CD4-positive, alpha-beta T cell treated with Interleukin-10 for 1 hour (primary cell): ENCODE results near the gene GALNT18.

ENCODE experiments used
- DNase-seq: peaks from one replicate; pipeline ENCODE4 v3.0.0-alpha.2; 2020

Gene GALNT18

DNA sequence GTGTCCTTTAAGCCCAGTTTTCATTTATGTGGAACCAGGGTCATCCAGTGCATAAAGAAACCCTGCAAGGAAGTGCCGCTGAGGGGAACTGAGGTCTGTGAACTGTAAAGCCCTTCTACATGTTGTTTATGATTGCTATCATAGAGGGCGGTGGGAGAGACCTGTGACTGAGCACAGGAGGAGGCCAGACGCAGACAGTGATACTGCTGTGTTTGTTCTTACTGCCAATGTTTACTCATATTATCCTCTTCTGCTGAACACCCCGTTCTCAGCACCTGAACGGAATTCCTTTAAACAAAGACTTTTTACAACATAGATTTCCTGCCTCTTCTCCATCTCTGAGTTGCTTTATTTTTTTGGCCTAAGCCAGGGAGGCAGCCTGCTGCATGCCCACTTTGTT, 967 bp upstream of the GALNT18 start:
- DNase-seq: no peak

DNA sequence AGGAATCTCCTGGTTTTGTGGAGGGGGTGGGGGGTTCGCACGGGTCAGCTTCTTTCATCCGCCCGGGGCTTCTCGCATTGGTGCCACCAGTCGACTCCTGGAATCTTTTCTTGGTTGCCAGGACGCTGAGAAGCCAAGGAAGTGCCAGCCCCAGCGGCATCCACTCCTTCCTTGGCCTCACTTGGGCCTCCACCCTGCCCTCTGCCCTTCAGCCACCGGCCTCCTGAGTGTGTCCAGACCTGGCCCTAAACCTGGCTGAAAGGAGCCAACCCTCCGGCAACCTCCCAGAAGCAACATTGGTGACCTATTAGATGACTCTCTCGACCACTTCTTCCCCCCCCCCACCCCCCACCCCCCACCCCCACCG, 518 bp upstream of the GALNT18 start:
- DNase-seq: no peak

DNA sequence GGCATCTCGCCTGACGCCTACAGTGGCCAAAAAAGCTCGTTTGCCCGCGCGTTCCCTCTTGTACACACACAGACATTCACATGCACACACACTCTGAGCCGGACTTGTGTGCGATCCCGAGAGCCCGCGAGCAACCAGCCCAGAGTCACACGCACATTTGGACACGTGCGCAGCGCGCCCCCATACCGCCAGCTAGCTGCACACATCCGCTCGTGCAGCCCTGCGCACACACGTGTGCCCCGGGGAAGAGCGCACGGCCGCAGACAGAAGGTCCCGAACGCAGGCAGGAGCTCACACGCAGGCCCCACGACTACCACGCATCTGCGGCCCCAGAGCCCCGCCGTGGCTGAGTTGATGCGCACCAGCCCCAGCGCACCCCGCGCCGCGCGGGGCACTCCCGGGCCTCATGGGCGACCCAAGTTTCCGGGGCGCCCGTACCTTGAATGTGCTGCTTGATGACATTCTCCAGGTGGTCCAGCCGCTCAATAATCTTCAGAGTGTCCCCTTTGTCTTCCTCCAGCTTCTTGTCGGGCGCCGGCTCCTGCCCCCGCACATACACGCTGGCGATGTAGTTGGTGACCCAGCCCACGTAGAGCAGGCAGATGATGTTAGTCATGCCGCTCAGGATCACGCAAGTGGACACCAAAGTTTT, 758 bp downstream of the GALNT18 start:
- peak; percentile 10 for DNase-seq

DNA sequence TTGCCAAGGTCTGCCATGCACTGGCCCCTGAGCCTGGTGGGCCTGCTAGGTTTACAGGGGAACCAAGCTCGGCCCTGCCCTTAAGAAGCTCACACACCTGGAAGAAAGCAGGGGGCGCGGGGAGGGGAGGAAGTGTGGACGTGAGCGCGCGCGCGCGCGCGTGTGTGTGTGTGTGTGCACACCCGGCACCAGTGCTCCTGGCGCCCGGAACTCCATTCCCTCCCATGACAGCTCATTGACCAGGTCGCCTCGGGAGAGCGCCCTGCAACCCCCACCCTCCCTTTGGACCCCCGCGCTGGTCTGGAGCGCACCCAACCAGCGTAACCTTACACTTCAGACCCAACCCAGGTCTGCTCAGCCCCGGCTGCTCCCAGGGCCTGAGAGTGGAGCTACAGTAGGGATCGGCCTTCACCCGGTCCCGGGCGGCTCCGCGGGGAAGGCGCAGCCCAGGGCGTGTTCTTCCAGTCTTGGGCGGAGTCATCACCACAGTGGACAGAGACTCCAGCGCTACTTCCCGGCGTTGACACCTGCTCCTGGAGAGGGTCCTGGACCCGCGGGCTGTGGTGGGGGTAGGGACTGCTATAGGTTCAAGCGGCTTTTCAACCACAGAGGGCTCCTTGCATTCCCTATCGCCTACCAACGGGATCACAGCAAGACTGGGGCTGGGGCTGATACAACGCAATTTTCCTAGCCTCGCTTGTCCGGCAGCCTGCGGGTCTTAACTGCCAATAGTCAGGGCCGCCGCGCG, 1.5 kb downstream of the GALNT18 start:
- no peak for DNase-seq

DNA sequence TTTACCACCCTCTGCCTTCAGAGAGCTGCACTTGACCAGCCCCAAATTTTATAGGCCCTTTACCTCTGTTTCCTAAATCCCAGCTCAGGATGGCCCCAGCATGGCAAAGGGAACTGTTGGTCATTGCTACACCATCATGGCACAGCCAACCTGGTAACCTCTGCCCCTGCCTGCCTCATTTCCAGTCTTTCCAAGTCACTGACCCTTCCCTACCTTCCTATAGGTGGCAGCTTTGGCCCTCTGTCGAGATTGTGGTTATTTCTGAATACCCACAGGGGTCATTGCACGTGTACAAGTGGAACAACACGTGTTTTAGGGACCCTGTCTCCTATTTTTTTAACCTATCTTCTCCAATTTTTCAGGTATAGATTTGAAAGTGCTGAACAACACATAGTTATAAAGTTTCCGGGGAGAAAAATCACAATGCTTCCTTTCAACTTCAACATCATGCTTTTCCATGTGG, 2.8 kb downstream of the GALNT18 start:
- DNase-seq: no peak

DNA sequence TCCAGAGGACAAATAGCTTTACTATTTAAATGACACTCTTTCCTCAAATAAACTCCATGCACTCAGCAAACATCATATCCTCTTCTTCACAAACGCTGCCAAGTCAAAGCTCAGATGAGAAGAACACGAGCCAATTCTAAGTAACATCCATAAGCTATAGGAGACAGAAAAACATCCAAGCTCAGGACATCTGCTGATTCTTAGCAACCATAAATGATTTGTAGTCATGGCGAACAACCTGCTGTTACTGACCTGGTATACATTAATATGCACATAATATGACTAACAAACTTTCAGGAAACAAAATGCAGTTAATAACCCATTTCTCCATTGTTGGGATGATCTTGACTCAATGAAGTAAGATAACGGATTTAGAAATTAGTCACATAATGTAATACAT, 6.7 kb downstream of the GALNT18 start:
- no peak for DNase-seq

DNA sequence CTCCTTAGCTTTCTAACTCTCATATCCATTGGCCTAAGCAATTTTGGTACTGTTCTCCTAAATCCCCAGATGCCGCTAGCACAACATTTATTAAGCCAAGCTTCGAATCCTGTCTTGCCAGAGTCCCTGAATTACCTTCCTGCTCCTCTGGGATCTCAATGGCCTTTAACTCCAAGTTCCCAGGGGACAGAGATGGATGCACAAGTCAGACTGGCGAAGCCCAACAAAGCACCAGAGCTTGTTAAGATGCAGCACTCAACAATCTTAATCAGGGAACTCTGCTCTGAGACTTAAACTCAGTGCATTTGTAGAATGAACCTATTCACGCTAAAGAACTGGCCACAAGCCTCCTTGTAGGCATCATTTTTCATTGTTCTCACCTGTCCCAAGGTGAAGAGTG, 9.4 kb downstream of the GALNT18 start:
- DNase-seq: no peak

DNA sequence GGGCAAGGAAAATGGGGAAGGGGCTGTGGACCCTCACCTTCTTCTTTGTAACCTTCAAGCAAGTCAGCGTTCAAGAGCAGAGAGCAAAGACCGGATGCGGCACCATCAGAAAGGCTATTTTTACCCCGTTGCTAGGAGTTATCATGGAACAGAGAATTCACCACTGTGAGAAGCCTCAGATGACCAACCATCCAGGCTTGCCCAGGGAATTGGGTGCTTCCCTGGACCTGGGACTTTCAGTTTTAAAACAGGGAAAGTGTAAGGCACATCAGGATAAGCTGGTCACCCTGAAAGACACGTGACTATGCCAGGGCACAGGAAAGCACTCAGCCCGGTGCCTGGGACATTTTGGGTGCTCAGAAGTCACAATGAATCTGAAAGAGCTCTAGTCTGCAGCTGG, 10.4 kb downstream of the GALNT18 start:
- DNase-seq: no peak

DNA sequence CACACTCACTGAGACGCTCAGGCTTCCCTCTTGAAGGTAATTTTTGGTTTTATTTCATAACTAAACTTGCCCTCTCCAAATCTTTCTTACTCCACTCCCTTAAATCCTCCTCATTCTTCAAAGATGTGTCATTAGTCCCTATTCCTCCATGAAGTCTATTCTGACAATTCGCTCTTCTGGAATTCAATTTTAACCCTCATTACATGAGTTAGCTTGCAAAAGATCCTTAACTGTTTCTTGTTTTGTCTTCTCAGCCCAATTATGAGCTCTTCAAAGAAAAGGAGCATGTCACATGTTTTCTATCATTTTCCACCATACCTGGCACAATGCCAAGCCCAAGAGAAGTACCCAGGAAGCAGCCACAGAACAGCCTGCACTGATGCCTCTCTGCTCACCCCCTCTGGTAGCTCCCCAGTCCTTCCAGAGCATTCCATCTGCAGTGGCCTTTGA, 13.0 kb downstream of the GALNT18 start:
- no peak for DNase-seq

DNA sequence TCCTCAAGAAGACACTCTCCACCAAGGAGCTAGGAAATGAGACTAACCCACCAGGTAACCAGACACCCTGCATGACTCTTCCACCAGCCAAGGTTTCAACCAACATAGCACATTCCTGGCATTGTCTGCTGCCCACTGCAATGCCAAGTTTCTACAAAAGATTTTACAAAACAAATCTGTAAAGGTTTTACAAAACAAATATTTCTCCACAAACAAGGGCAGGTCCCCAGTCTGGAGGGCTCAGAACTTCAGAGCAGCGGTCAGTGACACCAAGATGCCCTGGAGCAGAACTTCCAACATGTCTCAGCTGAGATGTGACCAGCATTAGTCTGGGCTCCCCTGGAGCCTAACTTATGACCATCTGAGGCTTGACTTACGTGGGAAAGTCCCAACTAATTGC, 14.0 kb downstream of the GALNT18 start:
- DNase-seq: no peak

DNA sequence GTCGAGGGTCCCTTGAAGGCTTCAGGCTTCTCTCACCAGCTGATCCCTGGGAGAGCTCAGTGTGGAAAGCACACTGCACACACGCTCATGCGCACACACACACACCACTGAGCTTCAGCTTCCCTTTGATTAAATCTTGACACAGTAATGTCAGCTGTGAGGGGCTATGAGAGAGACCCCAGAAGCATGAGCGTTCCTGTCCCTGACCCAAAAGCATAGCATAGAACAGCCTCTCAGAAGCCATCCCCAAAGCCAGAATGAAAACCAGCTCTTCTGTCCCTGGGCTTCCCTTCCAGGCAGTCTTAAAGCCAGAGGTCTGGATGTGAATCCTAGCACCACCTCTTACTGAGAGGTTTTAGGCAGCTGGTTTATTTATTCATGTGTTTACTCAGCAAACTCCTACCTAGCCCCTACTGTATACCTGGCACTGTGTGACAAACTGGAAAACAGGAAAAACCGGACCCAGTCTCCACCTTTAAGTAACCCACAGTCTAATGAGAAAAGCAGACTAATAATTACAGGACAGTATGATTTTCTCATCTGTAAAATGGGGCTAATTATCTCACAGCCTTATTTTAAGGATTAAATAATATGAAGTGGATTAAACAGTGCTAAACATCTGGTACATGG, 15.9 kb downstream of the GALNT18 start:
- no peak for DNase-seq

DNA sequence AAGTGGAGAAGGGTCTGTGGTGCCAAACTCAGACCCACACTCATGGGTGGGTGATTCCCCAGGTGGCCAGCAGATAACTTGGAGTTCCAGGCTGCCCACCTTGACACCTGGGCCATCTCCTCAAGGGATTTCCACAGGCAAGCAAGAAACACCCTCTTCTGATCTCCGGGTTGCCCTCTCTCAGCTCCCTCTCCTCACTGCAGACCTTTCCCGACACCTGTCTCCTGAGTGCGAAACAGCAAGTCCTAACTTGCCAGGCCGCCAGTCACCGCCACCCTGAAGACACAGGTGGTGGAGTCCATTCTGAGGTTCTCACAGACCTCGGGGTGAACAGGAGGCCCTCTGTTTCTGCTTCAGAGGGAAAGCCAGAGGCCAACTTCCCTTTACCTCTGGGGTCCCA, 16.6 kb downstream of the GALNT18 start:
- DNase-seq: no peak

DNA sequence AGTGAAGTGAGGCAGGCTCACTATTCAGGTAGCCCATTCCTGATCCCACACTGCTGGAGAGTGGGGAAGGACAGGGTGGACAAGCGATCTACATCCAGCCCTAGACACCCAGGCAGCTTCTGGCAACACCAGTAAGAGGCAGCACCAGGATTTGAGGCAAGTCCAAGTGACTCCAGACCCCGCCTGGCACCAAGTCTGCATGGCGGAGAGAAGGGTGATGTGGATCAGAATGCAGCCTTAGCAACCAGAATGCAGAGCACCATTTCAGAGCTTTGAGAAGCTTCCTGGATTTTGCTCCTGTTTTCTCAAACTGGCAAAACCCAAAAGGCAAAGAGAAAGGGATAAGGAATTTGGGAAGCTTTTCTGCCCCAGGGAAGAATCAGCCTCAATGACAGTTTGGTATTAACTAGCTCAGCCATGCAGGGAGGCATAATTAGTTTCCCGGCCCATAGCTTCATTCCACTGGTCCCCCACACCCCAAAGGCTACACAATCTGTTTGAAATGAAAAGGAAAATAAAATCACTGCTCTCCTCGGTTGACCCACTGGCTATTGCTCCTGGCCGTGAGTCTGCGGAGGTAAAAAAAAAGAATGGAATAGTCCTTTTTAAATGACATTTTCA, 17.3 kb downstream of the GALNT18 start:
- no peak for DNase-seq

DNA sequence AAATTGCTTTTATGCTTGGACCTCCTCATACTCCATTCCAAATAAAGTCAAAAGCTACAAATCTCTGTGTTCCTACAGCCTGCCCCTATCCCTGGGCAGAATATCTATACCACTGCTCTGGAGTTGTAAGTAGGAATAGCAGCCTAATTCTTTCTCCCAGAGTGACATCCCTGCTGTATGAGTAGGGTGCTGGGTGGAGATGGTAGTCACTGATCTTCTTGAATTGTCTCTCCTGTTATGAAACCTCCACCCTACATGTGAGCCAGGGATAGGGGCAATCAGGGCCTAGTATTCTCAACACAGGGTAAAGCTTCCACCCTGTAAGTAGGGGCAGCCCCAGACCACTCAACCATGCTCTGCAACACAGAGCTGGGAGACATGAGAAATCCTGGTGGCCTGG, 19.8 kb downstream of the GALNT18 start:
- DNase-seq: no peak

DNA sequence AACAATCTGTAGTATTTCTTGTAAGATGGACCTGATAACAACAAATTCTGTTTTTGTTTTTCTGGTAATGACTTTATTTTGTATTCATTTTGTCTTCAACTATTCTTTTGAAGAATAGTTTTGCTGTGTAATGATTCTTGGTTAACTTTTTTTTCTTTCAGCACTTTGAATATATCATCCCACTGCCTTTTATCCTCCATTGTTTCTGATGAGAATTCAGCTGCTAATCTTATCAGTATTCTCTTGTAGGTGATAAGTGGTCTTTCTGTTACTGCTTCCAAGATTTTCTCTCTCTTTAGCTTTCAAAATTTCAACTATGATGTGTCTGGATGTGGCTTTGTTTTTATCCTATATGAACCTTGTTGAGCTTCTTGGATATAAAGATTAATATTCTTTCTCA, 21.5 kb downstream of the GALNT18 start:
- DNase-seq: no peak

DNA sequence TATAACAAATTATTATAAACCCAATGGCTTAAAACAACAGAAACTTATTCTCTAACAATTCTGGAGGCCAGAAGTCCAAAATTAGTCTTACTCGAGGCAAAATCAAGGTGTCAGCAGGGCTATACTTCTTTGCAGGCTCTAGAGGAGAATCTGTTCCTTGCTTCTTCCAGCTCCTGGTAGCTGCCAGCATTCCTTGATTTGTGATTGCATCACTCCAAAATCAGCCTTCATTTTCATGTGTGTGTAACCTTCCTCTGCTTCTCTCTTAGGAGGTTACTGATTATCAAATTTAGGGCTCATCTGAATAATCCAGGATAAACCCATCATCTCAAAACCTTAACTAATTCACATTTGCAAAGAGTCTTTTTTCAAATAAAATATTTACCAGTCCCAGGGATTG, 23.6 kb downstream of the GALNT18 start:
- no peak for DNase-seq

DNA sequence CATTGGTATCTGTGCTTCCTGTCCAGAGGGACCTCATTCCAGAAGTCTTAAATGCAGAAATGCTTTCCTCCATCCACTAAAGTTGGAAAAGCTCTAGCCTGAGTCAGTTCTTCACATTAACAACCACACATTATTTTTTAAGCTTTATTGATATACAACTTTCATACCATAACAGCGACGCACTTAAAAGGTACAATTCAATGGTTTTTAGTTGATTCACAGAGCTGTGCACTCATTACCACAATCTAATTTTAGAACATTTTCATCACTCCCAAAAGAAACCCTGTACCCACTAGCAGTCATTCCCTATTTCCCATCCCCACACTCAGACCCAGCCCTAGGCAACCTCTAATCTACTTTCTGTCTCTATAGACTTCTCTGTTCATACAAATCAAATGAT, 27.6 kb downstream of the GALNT18 start:
- DNase-seq: no peak

DNA sequence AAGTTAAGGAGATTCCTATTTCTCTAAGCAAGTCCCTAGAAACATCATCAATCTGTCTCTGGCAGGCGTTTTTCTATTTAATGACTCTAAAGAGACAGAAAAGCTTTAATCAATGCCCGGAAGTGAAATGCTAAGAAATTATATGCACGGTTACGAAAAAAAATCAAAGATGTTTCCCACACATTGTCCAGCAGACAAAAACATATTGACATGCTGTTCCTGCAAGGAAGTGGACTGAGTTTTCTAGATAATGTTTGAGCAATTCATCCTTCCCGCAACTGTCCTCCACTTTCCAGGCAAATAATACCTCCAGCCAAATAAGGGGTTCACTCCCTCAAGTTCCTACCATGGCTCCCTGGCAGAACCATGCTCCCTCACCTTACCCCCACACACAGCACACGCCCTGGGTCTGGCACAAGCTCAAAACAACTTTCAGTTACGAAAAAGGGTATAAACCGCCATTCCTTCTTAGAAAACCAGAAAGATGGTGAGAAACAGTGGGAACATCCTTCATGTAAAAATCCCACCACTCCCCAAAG, 29.6 kb downstream of the GALNT18 start:
- DNase-seq: no peak

DNA sequence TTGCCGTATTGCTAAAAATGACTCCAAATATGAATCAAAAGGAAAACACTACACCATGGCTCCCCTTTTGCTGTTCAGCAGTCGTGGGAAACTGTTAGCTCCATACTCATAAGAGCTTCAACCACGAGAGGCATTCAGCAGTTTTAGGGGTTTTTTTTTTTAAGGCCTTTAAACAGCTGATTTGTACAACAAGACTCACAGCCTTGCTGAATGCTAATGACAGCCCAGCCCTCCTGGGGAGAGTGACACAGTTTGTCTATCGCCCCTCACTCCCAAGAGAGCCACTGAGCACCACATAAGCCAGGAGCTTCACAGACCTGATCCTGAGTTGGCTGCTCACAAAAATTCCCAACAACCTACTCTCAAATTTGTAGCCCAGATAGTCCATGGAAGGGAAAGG, 32.4 kb downstream of the GALNT18 start:
- no peak for DNase-seq

DNA sequence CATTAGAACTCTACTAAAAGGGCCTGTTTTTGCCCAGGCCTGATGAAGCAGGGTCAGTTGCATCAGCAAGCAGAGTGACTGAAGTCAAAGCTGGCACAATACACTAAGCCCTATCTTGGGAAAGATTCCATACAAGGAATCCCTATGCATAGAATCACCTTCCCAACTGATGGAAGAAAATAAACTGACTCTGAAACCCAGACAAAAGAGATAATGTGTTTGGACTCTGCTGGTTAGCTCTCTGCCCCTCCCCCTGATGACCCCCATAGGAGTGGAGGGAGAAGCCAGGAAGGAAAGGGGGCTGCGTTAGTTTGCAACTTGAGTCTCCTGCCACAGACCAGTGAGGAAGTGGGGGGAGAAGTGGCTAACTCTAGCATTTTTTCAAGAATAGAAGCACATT, 32.9 kb downstream of the GALNT18 start:
- DNase-seq: no peak

DNA sequence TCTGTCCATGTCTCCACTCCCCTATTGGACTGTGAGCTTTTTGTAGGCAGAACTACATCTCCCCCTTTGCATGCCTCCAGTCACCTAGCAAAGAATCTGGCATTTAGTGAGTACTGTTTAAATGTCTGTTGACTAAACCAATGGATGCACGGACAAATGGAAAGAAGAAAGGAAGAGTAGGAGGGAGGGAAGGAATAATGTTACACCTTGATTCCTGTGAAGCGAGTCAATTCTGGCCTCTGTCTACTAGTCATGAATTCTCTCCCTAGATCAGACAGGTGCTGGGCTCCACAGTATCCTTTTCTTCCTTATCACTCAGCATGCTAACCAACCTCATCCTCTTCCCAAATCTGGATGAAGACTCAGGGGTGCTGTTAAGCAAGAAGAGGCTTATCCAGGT, 33.6 kb downstream of the GALNT18 start:
- no peak for DNase-seq

DNA sequence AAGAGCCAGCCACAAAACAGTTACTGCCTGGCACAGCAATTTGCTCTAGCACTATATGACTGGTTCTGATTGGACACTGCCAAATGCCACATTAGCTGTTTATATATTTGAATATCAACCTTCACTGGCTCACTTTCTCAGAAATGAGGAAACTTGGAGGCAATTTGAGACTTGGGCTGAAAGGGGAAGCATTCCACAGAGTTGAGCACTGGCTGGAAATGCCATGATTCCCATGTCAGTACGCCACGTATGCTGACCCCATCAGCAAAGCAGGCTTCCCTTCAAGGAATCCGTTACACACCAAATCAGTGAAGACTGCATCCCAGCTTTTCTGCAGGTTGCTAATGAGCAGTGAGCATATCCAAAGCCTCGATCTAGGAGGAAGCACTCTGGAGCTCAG, 34.7 kb downstream of the GALNT18 start:
- DNase-seq: no peak

DNA sequence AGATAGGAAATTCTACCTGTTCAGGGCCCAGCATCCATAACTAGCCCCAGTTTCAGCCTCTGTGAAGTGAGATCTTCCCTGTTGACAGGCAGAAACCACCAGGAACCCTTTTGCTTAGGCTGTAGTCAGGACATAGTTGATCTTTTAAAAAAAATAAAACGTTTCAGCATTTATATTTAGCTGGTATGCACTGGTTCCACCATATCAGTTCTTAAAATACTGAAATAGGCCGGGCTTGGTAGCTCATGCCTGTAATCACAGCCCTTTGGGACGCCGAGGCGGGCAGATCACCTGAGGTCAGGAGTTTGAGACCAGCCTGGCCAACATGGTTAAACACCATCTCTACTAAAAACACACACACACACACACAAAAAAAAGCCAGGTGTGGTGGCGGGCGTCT, 35.3 kb downstream of the GALNT18 start:
- no peak for DNase-seq

DNA sequence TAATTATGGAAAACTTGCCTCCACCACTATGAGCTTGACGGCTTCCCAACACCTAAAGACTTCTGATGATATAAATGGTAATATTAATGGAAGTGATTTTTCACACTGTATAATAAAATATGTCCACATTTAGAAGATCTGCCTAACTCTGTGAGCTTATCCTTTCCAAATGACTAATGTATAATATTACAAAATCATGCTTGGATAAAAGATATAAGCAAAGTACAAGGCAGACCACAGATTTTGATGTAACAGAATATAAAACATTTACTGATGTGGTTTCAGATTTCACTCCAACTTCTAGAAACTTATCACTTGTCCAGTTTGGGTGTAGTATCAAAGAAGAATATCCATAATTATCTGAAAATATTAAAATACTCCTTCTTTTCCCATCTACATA, 36.9 kb downstream of the GALNT18 start:
- DNase-seq: no peak
